GM12872 (cell line): ENCODE data around the gene GOSR2.

Experiments used
- CTCF ChIP-seq: IDR thresholded peaks from 3 replicates; pipeline ENCODE4 v1.5.1; 2011; ENCODE audit warnings: low read depth, mild to moderate bottlenecking, low read length, moderate library complexity; ENCODE audit not compliant: insufficient read depth

GOSR2 gene

GRCh38 chr17:46917516-46917915 is 5.4 kb upstream of the GOSR2 start:
- no peak for TF ChIP-seq CTCF

GRCh38 chr17:46922487-46922803 is 515 bp upstream of the GOSR2 start:
- no peak for TF ChIP-seq CTCF

DNA sequence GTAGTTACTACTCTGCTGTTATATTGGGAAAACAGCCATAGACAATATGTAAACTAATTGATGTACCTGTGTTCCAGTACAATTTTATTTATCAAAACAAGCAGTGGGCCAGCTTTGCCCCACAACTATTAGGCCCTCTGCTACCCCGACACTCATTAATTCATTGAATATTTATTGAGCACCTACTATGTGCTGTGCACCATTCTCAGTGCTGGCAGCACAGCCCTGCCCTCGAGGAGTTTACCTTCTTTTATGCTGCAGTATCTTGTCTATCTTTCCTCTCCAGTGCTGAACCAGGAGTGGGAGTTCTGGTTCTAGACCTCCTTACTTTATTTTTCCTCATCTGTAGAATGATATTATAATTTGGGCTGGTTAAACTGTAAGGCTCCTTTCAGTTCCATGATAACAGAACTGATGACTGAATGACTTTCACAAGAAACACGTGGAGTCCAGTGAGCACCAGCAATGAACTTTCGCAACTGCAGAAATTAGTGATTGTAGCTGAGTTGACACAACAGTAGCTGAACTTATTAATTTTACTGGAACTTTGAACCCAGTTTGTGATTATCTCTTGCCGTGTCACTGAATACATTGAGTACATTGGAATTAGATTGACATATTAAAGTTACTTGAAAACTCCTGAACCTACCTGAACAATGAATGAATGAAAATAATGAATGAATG is 2.4 kb downstream of the GOSR2 start:
- TF ChIP-seq CTCF = no peak

DNA sequence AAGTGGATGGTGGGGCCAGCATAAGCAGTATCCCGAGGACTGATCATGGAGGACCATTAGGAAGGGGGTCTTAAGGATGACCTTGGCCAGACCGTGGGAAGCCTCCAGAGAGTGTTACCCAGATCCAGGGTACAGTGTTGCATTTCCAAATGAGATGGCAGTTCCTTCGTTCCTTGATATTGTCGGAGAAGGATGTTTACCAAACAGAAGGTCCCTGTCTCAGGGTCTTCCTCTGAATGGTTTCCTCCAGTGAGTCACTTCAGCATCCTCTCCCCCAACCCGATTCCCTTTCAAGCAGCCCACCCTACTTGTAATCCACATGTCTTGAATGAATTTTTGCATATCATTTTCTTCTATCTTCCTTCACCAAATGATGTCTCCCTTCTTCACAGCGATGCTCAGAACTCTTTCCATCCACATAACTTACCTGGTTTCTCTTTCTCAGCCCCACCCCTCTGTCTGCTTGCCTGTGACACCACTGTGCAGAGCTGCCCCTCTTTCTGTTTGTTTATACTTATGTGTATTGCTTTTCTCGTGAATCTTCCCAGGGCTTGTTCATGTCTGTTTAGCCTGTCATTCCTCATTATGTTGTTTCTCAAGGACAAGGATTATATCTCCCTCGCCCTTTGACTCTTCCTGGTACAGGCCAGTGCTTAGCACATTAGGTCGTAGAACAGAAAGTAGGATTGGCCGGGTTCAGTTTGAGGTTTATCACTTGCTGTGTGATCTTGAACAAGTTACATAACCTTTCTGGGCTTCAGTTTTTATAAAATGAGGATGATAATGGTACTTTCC is 5.7 kb downstream of the GOSR2 start:
- no peak for TF ChIP-seq CTCF

DNA sequence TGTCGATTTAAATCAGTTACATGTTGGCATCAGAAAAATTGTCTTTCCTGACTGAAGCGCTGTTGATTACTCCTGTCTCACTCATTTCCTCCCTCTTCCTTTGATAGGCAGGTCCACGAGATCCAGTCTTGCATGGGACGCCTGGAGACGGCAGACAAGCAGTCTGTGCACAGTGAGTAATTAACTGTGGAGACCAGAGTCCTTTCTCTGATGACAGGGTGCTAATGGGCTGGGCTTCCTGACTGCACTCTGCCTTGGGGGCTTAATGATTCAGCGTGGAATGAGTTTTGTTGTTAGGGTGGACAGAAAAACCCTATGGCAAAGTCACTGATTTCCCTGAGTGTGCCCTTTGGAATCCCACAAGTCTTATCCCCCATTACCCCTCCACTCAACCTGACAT is 6.5 kb downstream of the GOSR2 start:
- TF ChIP-seq CTCF = no peak

DNA sequence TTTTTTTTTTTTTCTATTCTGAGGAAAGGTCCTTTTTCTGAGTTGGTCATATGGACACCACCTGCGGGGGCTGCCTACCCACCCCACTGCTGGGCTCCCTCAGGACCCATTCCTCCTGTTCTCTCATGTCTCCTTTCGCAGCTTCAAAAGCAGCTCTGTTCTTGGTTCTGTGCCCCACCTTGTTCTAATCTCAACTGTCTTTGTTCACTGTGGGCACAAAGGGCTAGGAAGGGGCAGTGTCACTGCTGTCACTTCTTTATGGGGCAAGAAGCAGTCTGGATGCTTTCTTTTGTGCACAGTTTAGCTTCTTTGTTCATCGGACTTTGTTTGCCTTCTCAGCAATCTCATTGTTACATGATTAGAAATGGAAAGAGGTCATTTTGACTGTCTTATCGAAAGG is 7.1 kb downstream of the GOSR2 start:
- TF ChIP-seq CTCF = no peak

DNA sequence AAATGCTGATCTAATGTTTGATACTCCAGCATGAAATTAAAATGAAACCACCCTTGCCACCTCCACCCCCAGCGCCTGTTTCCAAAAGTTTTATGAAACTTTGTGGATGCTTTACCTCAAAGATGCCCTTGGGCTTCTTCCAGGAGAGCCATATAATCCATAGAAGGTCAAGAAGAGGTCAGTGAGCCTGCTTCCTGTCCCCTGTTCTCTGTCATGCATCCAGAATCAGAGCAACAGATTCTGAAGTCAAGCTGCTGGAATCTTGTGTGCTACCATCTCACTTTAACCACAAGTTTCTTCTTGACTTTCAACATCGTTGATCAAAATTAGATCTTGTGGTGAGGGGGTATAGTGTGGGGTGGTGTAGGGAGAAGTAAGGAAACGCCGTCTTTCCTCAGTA is 8.6 kb downstream of the GOSR2 start:
- no peak for TF ChIP-seq CTCF
